ENCODE measurements around the gene ANK2.

DNA sequence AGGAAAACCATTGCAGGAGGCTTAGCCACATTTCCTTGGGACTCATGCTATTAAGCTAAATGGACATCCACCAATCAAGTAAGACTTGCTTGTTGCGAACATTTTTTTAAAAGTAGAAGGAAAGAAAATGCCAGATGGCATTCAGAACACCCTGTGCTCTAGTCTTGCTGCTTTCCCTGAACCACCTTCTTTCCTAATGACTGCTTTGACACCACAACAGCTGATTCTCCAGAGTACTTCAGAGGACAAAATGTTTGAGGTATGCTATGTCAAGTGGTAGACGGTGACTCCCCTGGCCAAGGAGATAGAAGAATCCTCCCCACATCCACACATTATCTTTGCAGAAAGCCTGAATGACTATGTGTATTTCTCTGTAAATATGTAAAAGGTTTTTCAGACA, 65.4 kb downstream of the ANK2 start:
- TF ChIP-seq, protein P1, sequence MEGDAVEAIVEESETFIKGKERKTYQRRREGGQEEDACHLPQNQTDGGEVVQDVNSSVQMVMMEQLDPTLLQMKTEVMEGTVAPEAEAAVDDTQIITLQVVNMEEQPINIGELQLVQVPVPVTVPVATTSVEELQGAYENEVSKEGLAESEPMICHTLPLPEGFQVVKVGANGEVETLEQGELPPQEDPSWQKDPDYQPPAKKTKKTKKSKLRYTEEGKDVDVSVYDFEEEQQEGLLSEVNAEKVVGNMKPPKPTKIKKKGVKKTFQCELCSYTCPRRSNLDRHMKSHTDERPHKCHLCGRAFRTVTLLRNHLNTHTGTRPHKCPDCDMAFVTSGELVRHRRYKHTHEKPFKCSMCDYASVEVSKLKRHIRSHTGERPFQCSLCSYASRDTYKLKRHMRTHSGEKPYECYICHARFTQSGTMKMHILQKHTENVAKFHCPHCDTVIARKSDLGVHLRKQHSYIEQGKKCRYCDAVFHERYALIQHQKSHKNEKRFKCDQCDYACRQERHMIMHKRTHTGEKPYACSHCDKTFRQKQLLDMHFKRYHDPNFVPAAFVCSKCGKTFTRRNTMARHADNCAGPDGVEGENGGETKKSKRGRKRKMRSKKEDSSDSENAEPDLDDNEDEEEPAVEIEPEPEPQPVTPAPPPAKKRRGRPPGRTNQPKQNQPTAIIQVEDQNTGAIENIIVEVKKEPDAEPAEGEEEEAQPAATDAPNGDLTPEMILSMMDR (IDR thresholded peaks at IDR 0.05 in 8 of 11, conservative IDR thresholded peaks at IDR 0.05 in 3 of 11), result no peak
- no peak for TF ChIP-seq POLR2A (IDR thresholded peaks at IDR 0.05)
- TF ChIP-seq POLR2AphosphoS5 (IDR thresholded peaks at IDR 0.05), result no peak
